Esophagus muscularis mucosa (tissue), 4 donors: ENCODE results near the gene JARID2.

Experiments
- CTCF ChIP-seq, 3 experiments: fragments of 200-600 bp in 2 of 3; fragments of 450-650 bp in 1 of 3; sonication (generic) in 2 of 3; IDR thresholded peaks; one replicate each; pipeline ENCODE4 v1.5.1; 2017 to 2019; ENCODE audit warnings: antibody characterized with exemption in 3 of 3, mild to moderate bottlenecking in 2 of 3, moderate library complexity in 1 of 3
- EP300 ChIP-seq: sonication (generic); formaldehyde crosslinking; IDR thresholded peaks from one replicate; pipeline ENCODE4 v1.6.1; 2017; ENCODE audit warnings: antibody characterized with exemption
- POLR2A ChIP-seq: fragments of 450-650 bp; IDR thresholded peaks from one replicate; pipeline ENCODE4 v1.6.1; 2017; ENCODE audit warnings: antibody characterized with exemption, moderate library complexity, mild to moderate bottlenecking, low read depth
- POLR2AphosphoS5 ChIP-seq, 2 donors: sonication (generic); formaldehyde crosslinking; IDR thresholded peaks; one replicate each; pipeline ENCODE4 v1.6.1; 2017; ENCODE audit warnings: antibody characterized with exemption in 2 of 2

GRCh38 chr6:15284743-15285142 is 38.9 kb downstream of the JARID2 start:
- TF ChIP-seq CTCF (IDR thresholded peaks at IDR 0.05) = no peak
- no peak for TF ChIP-seq POLR2A
- TF ChIP-seq POLR2AphosphoS5 (IDR thresholded peaks at IDR 0.05) = no peak
- no peak for TF ChIP-seq EP300
